Activated CD4-positive, alpha-beta T cell treated with anti-CD3 and anti-CD28 coated beads, Interleukin-2, amount 50 U/mL, for 16 hours (primary cell): ENCODE measurements around the gene MLX.
"Not testable (repeated sequence)": the region's sequence is repeated elsewhere in the genome, so short reads cannot be mapped to it uniquely, and the experiment has no call there.

ENCODE experiments used
- DNase-seq: peaks from one replicate; pipeline ENCODE4 v3.0.0-alpha.2; 2020

MLX gene

DNA sequence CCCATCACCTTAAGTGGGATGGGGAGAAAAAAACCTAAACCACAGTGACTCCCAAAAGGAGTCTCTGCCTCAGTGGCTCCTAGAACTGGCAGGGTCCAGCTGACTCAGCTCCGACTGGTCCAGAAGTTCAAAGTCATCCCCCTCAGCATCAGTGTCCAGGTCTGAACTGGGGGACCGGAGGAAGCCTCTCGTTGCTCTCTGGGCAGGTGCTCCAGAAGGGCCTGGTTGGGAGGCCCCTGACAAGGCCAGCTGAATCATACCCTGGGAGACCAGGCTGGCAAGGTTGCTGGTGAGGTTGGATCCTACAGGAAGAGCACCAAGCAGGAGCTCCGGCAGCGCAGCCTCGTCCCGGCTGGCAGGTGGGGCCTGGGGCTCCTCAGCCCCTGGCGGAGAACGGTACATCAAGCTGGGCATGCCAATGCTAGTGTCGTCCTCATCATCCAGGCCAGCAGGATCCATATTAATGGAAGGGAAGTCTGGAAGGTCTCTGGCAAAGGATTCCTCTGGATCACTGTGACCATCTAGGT is 14.9 kb downstream of the MLX start:
- DNase-seq = no peak

DNA sequence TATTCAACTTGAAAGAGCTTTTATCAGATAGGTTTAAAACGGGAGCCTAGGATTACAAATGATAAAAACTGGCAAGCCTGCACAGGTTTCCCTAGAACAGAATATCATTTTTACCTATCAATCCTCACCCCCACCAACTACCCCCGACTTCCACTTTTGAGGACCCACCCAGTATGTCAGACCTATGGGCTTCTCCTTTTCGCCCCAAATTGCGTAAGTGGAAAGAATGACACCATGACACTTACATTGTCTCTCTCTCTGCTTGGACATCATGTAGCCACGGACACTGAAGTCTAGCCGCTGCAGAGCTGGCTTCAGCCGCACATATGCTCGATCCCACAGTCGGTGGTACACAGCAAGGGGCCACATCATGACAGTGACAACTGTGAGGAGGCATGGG is 18.0 kb downstream of the MLX start:
- DNase-seq = no peak

DNA sequence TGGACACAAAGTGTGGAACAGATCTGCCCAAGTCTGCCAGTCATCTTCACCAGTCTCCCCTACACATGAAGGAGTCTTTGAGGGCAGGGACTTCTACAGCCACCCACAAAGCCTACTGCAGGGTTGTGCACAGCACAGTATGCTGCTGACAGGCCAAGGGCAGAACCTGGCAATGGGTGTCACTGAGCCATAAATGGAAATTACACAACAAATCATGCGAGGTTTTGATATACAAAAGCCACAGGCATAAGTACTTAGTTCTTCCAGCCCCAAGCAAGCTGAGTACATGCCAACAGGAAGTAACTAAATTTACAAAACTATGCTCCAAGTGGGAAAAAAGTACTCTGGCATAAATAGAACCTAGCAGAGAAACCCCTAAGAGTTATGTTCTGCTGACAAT is 18.5 kb downstream of the MLX start:
- DNase-seq = no peak

DNA sequence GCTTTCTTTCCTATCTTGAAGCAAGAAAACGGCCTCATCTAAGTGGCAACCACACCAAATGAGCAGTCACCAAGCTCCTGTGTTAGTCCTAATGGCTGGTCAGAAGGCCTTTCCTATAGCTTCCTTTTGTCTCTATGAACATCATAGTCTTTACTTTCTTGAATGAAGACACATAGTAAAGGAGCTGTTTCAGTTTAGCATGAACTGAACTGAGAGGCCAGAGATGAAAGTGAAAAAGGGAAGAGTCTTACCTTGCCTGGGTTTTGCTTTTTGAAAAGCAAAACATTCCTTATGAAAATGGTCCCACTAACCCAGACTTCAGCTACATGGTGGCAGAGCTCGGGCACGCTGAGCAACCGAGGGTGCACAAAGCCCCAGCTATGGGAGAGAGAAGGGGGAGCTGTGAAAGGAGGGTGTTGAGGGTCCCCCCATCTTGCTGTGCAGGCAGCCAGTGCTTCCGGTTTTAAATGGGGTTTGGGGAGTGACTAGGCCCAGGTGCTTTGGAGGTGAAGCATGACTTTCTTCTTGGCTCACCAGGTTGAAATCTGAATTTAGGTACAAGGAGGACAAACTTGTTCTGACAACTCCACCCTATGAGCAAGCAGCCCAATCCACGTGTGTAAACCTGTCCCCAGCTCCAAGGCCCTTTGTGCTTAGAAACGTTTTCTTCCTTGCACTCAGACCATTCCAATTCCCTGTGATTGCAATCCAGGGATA is 19.8 kb downstream of the MLX start:
- no peak for DNase-seq

DNA sequence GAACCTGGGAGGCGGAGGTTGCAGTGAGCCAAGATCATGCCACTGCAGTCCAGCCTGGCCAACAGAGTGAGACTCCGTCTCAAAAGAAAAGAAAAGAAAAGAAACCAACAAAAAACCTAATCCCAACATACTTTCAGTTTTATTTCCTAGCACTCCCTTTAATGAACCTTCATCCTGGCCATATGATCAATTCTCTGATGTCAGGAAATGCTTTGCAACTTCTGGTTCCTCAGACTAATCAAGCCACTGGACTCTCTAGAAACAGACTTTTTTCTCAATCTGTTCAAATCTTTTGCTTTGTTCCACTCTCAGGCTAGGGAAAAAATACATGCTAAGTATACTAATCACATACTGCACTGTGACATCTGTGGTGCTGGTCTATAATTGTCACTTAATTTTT is 24.0 kb downstream of the MLX start:
- DNase-seq = no peak

DNA sequence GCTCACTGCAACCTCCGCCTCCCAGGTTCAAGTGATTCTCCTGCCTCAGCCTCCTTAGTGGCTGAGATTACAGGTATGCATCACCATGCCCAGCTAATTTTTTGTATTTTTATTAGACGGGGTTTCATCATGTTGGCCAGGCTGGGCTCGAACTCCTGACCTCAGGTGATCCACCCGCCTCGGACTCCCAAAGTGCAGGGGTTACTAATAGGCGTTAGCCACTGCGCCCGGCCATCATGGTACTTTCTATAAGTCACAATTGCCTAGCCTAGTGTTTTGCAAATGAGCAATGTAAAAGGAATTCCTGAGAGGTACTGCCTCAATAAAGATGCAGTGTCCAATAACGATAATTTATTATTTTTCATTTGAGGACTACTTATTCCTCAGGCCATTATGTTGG is 24.5 kb downstream of the MLX start:
- DNase-seq = no peak

DNA sequence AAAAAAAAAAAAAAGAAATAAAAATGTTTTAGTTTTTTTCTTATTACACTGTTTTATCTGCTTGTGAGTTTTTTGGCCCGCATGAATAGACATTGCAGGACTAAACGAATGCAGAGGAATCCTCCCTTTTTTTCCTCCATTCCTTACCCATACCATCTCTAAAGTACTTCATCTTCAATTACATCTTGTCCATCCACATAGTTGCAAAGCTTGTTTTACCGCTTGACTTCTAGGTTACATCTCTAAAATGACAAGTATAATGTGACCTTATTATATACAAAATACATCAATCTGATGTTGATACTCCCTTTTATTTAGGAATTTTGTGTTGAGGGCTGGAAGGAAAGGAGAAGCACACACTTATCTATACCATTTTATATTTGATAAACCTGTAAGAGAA is 29.5 kb downstream of the MLX start:
- DNase-seq = no peak

DNA sequence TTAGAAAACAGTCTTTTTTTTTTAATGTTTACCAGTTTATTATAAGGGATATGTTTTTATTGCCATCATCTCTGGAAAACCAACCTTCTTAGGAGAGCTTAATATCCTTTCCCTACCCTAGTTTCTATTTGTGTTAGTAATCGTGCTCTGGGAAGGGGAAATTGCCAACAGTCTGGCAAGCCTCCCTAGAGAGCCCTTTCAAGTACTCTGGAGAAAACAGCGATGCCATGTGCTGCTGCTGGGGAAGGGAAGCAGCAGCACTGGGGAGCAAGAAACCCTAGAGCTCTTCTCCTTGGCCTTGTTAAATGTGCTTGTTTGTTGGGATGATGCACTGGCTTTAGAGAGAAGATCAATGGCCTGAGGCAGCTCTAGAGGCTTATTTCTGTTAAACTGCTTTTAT is 32.0 kb downstream of the MLX start:
- DNase-seq = no peak

DNA sequence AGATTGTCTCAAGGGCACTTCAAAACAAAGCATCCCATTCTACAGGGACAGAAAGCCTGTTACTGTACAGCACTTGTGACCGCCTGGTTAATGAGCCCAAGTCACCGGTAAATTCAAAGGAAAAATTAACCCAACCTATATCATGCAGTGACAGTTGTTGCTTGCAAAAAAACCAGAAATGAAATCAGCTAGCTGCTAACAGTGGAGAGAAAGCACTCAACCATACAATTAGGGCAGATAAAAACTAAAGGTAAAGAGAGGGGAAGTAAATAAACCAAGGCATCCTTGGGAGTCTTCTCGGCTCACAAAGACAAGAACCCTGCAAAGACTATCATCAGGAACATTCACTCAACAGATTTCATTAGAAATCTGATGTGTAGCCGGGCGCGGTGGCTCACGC is 36.4 kb downstream of the MLX start:
- DNase-seq = no peak

DNA sequence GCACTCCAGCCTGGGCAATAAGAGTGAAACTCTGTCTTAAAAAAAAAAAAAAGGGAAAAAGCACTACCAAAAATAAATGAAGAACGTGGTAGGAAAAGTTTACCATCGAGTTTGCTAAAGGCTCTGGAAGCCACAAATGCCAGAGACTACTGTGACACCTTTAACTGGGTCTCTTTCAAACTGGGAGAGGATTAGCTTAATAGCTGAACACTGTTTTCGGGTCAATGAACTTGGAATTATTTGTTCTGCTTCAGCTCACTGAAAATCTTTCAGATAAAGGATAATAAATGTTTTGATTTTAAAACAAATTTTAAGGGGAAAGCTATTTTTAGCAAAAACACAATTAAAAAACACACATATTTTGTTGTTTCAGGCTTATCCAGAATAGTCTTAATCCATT is 40.9 kb downstream of the MLX start:
- DNase-seq = no peak

DNA sequence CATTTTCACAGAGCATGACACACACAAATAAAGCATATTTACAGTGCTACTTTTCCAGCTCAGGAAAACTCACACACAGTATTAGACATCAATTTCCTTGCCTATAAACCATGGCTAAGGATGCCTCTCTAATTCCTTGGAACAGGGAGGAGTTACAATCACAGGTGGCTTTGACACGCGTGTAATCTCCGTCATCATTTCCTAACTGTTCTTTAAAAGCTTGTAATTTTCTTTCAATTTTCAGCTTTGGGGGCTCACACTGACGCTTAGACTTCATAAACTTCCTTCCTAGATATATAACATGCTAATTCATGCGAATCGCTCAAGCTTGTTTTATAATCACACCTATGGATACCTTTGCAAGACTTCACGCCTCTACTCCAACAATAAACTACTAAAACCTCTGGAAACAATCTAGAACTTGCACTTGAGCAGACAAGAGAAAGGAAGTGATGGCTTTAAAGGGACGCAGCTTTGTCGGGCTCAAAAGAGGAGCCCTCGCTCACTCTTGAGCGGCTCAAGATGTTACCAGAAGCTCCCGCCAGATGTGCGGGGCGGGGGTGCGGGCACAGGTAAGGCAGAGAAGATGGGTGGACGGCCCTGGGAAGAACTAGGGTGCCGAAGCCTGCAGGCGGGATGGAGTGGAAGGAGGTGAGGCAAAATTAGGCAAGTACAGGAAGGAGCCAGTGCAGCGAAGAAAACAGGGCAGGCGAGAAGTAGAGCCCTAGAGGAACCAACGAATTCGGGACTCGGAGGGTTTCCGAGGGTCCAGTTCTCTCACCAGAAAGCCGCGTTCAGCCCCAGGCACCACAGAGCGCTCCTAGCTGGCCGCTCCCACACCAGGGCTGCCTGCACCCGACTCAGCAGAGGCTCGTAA is 41.6 kb downstream of the MLX start:
- DNase-seq = no peak

DNA sequence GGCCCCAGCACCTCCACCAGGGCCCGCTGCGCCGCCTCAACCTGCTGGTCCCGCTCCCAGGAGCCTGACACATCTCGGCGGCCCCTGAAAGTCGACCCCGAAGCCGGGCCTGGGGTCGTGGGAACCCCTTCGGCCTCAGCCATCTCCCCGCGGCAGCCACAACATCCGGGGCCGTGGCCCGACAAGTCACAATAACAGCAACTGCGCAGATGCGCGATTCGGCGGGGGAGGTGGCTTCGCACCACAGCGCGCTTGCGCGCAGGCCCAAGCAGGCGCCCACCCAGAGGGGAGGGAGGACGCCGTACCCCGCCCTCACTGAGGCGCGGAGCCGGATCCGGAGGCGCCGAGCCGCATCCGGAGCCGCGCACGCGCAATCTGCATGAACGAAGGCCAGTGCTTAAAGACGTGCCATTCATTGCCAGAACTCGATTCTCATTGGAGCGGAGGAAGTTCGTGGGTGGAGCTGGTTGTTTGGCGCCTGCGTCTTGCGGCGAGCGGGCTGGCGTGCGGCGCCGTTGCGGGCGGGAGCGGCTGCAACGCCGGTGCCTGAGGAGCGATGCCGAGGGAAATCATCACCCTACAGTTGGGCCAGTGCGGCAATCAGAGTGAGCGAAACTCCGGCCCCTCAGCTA is 42.4 kb downstream of the MLX start, which contains the start of the genes RETREG3 and TUBG1:
RETREG3 (minus strand) TSS at position 193 of the 632 bp plus-strand sequence; CDS start at position 143, 50 bp downstream.
TUBG1 (plus strand) TSS at position 502 of the 632 bp plus-strand sequence; CDS start at position 557, 55 bp downstream.
- peak; percentile 100 for DNase-seq

DNA sequence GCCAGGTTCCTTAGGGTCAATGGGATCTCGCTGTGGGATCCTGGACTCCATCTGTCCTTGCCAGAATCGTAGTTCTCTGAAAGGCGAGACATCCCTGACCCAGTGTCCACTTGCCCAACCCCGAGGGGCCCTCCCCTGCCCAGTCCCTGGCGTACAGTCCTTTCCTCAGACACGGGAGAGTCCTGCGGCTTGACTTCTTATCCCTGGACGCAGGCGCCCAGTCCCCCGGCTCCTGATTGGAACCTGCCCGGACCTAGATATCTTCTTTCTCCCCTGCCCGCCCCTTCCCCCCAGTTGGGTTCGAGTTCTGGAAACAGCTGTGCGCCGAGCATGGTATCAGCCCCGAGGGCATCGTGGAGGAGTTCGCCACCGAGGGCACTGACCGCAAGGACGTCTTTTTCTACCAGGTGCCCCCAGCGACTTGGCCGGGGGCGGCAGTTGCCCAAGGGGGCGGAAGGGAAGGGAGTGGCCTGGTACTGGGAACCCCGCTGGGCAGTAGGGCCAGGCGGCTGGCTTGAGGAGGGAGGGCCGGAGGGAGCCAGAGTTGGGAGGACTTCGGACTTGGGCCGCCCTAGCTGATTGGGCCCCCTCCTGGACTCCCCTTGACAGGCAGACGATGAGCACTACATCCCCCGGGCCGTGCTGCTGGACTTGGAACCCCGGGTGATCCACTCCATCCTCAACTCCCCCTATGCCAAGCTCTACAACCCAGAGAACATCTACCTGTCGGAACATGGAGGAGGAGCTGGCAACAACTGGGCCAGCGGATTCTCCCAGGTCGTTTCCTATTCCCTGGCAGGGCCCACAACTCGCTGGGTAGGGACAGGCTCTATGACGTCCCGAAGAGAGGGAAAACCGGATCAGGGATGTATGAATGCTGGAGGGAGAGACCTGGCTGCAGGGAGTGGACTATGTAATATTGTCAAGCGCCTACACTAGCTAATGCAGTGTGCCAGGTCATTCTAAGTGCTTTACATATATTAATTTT is 43.2 kb downstream of the MLX start:
- DNase-seq = not testable (repeated sequence)

DNA sequence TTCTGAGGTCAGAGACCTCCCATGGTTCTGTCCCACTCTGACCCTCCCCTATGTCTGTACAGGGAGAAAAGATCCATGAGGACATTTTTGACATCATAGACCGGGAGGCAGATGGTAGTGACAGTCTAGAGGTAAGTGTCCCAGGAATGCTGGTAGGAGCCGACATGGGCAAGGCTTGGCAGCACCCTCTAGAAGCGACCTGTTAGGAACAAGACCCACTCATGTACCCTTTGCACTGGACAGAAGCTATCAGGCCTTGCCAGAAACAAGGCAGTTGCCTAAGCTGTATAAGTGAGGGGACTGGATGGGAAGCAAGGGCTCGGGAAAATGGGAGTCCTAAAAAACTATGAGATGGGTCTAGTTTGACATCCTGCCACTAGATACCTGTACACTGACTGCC is 45.1 kb downstream of the MLX start:
- DNase-seq = no peak

DNA sequence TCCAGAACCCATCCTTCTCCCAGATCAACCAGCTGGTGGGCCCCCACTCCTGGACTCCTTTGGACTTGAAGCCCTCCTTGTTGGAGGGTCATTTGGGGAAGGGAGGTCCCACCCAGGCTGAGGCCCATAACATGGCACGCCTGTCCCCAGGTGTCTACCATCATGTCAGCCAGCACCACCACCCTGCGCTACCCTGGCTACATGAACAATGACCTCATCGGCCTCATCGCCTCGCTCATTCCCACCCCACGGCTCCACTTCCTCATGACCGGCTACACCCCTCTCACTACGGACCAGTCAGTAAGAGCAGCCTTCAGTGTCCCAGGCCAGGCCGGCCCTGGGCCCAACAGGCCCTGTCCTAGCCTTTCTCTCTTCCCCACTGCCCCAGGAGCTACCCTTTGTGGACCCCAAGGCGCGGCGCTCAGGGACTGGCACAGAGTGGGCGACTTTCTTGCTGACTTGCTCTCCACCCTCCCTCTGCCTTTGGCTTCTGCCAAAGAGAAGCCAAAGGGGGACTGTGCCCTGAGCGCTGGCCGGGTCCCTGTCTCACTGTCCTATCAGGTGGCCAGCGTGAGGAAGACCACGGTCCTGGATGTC is 46.9 kb downstream of the MLX start:
- no peak for DNase-seq

DNA sequence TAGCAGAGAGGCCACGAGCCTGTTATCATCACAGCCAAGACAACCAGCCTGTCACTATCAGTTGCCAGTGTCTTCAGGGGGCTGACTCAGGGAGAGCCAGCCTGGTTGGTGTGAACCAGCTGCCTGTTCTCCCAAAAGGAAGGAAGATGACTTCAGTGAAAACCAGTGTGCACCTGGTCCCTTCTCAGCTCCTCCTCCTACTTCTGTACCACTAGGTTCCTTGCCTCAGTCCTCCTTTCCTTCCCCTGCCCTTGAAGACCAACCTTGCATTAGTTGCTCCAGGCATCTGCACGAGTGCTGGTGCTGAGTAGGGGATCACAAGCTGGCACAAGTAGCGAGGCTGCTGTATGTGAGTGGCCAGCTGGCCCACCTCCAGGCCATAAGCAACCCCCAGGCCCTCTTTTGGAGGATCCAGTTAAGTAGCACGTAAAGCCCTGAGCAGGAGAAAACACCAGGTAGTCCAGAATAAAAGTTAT is 51.1 kb downstream of the MLX start:
- no peak for DNase-seq

DNA sequence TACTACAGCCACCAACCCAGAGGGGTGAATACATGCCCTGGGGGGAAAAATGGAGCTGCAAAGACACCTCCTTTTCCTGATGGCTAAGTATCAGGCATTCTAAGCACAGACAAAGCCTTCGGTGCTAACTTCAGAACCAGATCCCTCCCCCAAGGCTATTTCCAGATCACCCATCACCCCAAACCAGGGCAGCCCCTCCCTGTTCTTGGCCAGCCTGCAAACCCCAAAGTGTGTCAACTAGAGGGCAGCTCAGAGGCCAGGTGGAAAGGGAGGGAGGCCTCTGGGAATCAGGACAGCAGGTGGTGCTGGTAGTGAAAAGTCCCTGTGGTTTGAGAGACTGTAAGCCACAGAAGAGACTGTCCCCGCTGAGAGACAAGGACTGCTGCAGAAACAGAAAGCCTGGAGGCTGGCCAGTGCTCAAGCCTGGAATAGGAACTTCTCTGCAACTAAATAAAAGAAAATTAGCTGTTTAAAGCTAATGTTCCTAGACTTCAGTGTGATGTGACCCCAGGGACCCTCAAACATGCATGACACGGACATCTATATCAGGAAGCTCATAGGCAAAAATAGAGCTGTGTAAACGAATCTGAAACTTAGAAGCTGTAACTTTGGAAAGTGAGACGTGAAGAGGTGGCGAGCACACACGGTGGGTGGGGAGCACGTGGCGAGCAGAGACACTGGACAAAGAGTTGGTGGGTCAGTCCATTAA is 51.7 kb downstream of the MLX start:
- DNase-seq = peak; percentile 8

DNA sequence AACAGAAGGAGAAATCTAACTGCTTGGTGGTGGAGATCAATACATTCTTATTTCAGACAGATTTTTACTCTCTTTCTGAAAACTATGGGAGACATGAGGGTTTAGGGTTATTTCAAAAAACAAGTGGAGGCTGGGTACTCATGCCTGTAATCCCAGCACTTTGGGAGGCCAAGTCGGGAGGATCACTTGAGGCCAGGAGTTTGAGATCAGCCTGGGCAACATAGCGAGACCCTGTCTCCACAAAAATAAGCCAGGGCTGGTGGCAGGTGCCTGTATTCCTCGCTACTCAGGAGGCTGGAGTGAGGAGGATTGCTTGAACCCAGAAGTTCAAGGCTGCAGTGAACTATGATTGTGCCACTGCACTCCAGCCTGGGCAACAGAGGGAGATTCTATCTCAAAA is 55.1 kb downstream of the MLX start:
- not testable (repeated sequence) for DNase-seq
